ENCODE measurements around the gene XCR1.

The XCR1 gene

DNA sequence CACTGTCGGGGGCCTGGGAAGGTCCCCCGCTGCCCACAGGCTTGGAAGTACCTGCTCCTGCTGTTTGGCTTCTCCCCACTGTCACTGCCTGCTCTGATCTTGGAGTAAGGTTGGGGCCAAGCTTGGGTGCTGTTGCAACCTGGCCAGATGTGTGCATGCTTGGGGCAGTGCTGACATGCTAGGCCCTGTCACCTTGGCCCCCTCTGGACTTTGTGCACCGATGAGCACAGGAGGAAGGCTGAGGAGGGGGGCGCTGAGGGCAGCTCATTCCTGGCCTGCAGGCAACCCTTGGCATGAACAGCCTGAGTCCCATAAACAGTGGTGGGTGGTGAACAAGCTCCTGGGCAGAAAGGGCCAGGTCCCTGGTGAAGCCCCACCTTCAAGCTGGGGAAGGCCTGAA is 4.0 kb upstream of the XCR1 start:
- no peaks in the 10 kb centered on the region for H3K9me3 ChIP-seq (ENCODE audit: control insufficient read depth, low read length)
- H3K4me2 ChIP-seq (ENCODE audit: low read length), result no peak overlapping the region
- no peaks in the 10 kb centered on the region for H3K79me2 ChIP-seq
- H3K9ac ChIP-seq, result no peak overlapping the region
- no peak overlapping the region for H2AFZ ChIP-seq
- no peaks in the 10 kb centered on the region for H3K27me3 ChIP-seq (ENCODE audit: control insufficient read depth, insufficient read depth, low read length)
- no peak overlapping the region for H3K4me3 ChIP-seq (ENCODE audit: low read depth, low read length)
- no peaks in the 10 kb centered on the region for H3K4me1 ChIP-seq
- no peak overlapping the region for H3K27ac ChIP-seq
- no peaks in the 10 kb centered on the region for H3K36me3 ChIP-seq (ENCODE audit: control insufficient read depth, insufficient read depth, low read length)
- TF ChIP-seq, protein P1, sequence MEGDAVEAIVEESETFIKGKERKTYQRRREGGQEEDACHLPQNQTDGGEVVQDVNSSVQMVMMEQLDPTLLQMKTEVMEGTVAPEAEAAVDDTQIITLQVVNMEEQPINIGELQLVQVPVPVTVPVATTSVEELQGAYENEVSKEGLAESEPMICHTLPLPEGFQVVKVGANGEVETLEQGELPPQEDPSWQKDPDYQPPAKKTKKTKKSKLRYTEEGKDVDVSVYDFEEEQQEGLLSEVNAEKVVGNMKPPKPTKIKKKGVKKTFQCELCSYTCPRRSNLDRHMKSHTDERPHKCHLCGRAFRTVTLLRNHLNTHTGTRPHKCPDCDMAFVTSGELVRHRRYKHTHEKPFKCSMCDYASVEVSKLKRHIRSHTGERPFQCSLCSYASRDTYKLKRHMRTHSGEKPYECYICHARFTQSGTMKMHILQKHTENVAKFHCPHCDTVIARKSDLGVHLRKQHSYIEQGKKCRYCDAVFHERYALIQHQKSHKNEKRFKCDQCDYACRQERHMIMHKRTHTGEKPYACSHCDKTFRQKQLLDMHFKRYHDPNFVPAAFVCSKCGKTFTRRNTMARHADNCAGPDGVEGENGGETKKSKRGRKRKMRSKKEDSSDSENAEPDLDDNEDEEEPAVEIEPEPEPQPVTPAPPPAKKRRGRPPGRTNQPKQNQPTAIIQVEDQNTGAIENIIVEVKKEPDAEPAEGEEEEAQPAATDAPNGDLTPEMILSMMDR (IDR thresholded peaks at IDR 0.05), result no peak

DNA sequence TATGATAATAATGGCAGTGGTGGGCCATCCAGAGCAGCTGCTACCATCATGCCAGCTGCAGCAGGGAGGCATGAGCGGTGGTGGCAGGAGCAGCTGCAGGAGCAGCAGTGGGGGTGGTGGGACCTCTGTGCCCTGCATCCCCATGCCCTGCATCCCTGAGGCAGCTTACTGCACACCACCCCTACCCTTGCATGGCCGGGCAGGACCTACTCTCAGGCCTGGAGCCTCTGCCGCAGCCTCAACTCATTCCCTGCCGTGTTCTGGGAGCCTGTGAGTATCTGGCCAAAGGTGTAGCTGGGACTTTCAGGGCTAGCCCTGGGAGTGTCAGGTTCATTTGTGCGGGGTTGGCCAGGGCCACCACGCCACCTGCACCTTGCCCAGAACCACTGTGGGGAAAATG is 3.3 kb upstream of the XCR1 start:
- H2AFZ ChIP-seq, result no peak overlapping the region
- H3K79me2 ChIP-seq, result no peaks in the 10 kb centered on the region
- no peaks in the 10 kb centered on the region for H3K4me1 ChIP-seq
- TF ChIP-seq, protein P1 (IDR thresholded peaks at IDR 0.05), result no peak
- no peak overlapping the region for H3K27ac ChIP-seq
- no peaks in the 10 kb centered on the region for H3K27me3 ChIP-seq (ENCODE audit: control insufficient read depth, insufficient read depth, low read length)
- H3K9me3 ChIP-seq (ENCODE audit: control insufficient read depth, low read length), result no peaks in the 10 kb centered on the region
- no peak overlapping the region for H3K9ac ChIP-seq
- no peaks in the 10 kb centered on the region for H3K36me3 ChIP-seq (ENCODE audit: control insufficient read depth, insufficient read depth, low read length)
- no peak overlapping the region for H3K4me3 ChIP-seq (ENCODE audit: low read depth, low read length)
- H3K4me2 ChIP-seq (ENCODE audit: low read length), result no peak overlapping the region

DNA sequence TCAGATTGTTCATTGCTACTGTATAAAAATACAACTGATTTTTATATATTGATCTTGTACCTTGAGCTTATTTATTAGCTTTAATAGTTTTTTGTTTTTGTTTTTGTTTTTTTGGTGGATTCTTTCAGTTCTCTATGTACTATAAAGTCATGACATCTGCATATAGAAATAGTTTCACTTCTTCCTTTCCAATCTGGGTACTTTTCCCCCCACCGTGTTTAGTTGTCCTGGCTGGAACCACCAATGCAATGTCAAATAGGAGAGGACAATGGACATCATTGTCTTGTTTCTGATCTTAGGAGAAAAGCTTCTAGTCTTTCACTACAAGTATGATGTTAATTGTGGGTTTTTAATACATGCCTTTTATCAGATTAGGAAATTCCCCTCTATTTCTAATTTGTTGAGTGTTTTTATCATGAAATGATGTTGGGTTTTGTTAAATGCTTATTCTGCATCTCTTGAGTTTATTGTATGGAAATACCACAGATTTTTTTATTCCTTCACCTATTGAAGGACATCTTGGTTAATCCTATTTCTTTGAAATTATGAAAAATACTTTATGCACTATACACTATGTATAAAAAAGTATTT is 2.8 kb upstream of the XCR1 start:
- no peaks in the 10 kb centered on the region for H3K79me2 ChIP-seq
- no peaks in the 10 kb centered on the region for H3K4me1 ChIP-seq
- no peak overlapping the region for H3K27ac ChIP-seq
- H3K4me2 ChIP-seq (ENCODE audit: low read length), result no peak overlapping the region
- no peak overlapping the region for H3K4me3 ChIP-seq (ENCODE audit: low read depth, low read length)
- no peaks in the 10 kb centered on the region for H3K27me3 ChIP-seq (ENCODE audit: control insufficient read depth, insufficient read depth, low read length)
- no peaks in the 10 kb centered on the region for H3K9me3 ChIP-seq (ENCODE audit: control insufficient read depth, low read length)
- no peak overlapping the region for H3K9ac ChIP-seq
- TF ChIP-seq, protein P1 (IDR thresholded peaks at IDR 0.05), result no peak
- H3K36me3 ChIP-seq (ENCODE audit: control insufficient read depth, insufficient read depth, low read length), result no peaks in the 10 kb centered on the region
- H2AFZ ChIP-seq, result no peak overlapping the region

DNA sequence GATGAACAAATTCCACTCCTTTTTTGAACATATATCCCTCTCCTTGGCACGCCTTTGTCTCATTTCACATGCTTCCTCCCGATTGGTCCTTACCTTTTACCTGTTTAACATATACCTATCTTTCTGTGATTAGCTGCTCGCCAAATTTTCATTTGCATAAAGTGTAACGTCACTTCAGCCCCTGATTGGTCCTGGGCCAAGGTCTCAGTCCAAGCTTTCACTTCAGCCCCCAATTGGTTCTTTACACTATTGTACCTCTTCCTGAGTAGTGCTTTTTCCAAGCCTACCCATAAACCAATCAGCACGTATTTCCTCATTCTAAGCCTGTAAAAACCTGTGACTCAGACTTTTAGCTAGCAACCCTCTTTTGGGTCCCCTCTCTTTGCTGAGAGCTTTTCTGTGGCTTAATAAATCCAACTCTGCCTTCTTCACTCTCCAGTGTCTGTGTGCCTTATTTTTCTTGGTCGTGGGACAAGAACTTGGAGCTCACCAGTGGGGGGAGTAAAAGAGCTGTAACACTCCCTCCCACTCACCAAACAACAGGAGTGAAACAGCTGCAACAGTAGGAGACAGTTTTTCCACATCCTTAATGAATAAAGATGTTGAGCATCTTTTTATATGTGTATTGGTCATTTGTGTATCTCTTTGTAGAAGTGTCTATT is 584 bp upstream of the XCR1 start:
- H3K4me2 ChIP-seq (ENCODE audit: low read length), result no peak overlapping the region
- TF ChIP-seq, protein P1 (IDR thresholded peaks at IDR 0.05), result no peak
- H3K9ac ChIP-seq, result no peak overlapping the region
- no peaks in the 10 kb centered on the region for H3K9me3 ChIP-seq (ENCODE audit: control insufficient read depth, low read length)
- H3K27me3 ChIP-seq (ENCODE audit: control insufficient read depth, insufficient read depth, low read length), result no peaks in the 10 kb centered on the region
- H3K4me3 ChIP-seq (ENCODE audit: low read depth, low read length), result no peak overlapping the region
- no peak overlapping the region for H2AFZ ChIP-seq
- no peaks in the 10 kb centered on the region for H3K79me2 ChIP-seq
- H3K36me3 ChIP-seq (ENCODE audit: control insufficient read depth, insufficient read depth, low read length), result no peaks in the 10 kb centered on the region
- H3K4me1 ChIP-seq, result no peaks in the 10 kb centered on the region
- no peak overlapping the region for H3K27ac ChIP-seq

DNA sequence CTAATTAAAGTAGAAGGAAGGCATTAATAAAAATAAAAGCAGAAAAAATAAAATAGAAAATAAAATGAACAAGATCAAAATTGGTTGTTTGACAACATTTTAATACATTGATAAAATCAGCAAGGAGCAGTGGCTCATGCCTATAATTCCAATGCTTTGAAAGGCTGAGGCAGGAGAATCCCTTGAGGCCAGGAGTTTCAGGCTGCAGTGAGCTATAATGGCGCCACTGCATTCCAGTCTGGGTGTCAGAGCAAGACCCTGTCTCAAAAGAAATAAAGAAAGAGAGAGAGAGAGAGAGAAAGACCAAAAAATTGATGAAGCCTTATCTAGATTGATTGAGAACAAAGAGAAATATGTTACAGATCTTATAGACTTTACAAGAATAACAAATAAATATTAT is 2.1 kb downstream of the XCR1 start:
- Histone ChIP-seq H3K27ac (no peak overlapping the region), H3K9me3 (ENCODE audit: control insufficient read depth, low read length) (no peaks in the 10 kb centered on the region), H3K9ac (no peak overlapping the region), H3K4me1 (no peaks in the 10 kb centered on the region), H3K27me3 (ENCODE audit: control insufficient read depth, insufficient read depth, low read length) (no peaks in the 10 kb centered on the region), H3K79me2 (no peaks in the 10 kb centered on the region), H3K4me2 (ENCODE audit: low read length) (no peak overlapping the region), H3K4me3 (ENCODE audit: low read depth, low read length) (no peak overlapping the region), H3K36me3 (ENCODE audit: control insufficient read depth, insufficient read depth, low read length) (no peaks in the 10 kb centered on the region), H2AFZ (no peak overlapping the region)
- TF ChIP-seq, protein P1 (IDR thresholded peaks at IDR 0.05), result no peak
